GM21723 (cell line): ENCODE results near the gene ANP32A.
A peak's percentile ranks its signal among the peaks of the same experiment; 100 is the strongest.

Source experiments
- ATAC-seq: cut with Tn5 transposase; IDR thresholded peaks from one replicate; pipeline ENCODE4 v1.9.1; 2021; ENCODE audit warnings: mild to moderate bottlenecking, moderate library complexity; ENCODE audit not compliant: unreplicated experiment

Gene ANP32A

DNA sequence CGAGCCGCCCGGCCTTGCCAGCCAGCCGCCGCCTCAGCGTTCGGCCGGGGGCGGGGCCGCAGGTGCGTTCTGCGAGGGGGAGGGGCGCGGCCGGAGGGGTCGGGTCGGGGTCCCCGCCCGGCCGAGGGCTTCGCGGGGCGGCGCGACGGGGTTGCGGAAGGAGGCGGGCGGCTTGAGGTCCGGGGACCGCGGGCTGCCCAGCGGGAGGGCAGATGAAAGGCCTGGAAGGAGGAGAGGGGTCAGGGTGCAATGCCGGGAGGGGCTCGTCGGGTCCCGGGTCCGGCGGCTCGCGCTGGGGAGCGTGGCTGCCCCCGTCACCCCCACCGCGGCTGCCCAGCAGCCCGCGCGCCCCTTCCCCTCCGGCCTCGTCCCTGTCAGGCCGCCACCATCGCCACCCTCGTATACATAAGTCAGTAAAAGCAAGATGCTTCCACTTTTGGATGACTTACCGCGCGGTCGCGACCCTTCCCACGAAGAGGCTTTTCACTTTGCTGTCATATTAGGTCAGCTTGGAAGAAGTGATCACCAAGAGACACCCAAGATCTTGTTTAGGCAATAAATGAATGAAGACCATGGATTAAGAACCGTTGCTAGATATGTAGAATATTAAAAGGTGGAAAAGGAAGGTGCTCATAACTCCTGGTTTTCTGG lies 620 bp upstream of the ANP32A start:
- peak; percentile 21 for ATAC-seq

DNA sequence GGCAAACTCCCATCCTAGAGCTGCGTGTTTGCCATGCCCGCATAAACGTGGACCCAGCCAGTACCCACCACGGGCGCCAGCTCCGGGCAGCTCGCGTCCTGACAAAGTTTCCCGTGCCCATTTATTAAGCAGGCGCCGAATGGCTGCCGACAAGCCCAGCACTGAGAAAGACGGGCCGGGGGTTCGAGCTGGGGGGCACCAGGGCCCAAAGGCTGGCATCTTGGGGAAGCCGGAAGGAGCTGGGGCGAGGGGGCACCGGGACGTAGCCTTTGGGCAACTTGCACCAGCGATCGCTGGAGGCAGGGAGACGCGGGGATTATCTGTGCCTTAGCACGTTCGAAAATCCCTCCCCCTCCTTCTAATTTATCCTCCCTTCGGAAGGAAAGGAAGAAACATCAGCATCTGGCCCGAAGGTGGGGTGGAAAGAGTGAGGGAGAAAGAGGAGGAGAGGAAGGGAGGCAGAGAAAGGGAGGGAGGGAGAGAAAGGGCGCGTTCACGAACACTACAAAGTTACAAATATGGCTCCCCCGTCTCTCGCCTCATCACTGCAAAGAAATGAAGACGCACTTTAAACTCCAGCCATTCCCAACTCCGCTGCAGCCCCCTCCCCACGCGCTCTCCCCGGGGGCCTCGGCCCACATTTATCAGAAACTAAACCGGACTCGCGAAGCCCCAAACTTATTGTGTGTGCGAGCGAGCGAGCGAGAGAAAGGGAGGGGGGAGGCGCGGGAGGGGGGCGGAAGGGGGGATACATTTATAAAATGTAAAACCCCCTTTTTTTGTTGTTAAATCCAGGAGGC lies 1.0 kb downstream of the ANP32A start:
- ATAC-seq: no peak

DNA sequence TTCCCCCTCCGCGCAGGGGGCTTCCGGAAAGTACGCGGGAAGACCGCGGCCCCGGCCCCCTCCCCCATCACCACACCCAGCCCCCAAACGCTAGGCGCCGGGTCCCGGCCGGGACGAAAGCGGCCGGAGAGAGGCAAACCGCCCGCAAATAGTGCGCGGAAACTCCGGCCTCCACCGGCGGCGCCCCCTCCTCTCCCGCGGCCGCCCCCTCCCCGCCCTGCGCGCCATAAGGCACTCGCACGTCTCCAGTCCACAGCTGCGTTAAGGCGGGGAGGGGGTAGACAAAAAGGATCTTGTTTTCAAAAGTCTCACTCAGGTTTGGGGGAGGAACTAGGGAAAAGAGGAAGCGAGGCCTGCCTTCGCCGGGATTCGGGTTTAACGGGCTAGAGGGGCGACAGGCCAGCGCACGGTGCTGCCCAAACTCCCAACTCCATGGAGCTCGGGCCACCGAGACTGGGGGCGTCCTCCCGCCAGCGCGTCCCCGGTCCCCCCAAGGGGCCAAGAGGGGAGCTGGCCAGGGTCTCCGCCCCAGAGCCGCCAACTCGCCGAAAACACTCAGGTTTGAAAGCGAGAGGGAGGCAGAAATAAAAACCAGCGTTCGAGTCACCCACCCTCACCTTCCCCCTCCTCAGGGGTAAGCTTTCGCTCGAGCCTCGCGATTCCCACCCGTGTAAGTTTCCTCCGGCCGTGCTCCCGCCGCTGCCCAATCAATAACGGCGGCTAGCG lies 1.8 kb downstream of the ANP32A start:
- ATAC-seq: no peak

DNA sequence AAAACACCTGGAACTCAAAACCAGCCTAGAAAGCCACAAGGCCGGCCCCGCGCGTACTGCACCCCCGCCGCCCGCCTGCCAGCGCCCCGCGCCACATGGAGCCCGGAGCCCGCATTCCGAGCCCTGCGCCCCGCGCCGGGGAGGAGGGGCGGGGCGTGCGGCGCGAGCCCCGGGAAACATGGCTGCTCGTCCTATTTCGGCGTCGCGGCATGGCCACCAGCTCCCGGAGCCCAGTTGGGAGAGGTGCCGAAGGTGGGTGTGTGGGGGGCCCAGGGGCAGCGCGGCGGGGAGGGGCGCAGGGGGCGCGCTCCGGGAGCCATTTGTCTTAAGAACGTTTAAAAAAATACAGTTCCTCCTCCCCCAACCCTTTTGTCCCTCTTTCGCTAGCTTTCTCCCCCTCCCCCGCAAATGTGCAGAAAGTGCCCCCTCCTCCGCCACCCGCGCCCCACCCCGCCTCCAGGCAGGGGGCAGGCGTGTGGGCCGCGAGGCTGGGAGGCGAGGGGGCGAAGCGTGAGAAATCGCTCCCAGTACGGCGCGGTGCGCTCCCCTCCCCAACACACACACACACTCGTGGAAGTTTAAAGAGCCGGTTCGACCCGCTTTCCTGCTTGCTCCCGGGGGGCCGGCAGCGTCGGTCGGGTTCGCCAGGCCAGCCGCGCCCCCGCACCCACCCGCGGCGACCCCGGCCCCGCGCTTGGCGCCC lies 2.5 kb downstream of the ANP32A start:
- no peak for ATAC-seq

DNA sequence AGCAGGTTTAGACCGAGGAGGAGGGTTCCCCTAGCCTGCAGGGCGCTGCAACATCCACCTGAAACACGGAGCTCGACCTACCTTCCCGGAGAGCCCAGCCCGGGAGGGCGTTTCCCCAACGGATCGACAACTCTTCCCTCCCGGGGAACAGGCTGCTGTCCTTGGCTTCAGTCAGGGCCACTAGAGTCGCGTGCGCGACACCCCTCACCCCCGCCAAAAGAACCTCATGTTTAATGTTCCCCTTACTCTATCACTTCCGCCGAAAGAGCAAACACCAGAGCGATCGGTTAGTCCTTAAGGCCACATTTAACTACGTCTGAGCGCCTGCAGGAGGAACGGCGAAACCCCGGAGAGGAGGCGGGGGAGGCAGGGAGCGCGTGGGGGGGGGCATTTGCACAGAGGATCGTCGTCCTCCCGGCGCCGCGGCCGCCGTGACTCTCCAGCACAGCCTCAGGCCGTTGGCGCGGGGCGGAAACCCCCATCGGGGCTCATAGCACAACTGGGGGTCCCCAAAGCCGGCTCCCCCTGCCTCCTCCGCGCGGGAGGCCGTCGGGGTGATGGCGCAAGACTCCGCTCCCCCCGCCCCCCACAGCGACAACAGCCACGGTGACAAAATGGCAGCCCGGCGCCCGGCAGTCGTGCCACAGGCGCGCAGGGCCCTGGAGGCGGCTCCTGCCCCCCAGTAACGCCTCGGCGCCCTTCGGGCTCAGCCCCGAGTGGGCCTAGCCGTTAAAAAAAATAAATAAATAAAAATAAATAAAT lies 3.2 kb downstream of the ANP32A start:
- no peak for ATAC-seq

DNA sequence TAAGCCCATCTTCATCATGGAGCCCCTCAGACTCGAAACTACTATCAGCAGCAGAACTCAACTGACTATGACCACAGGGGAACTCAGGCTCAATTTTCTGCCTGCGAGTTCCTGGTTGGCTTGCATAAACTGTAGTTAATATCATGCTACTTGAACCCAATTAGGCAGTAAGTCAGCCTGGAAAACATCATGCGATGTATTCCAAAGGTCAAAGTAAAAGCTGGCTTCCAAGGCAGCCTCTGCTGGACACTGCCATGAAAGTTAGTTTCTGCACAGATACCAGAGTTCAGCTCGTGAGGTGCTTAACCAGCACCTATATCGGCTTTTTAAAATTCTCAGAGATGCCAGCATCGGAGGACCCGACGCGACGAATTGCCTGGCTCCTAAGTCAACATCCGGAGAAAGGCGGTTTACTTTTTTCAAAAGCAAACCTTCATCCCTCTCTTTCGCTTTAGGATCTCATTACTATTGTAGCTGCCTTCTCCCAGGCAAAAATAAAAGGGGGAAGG lies 3.8 kb downstream of the ANP32A start:
- ATAC-seq: no peak

DNA sequence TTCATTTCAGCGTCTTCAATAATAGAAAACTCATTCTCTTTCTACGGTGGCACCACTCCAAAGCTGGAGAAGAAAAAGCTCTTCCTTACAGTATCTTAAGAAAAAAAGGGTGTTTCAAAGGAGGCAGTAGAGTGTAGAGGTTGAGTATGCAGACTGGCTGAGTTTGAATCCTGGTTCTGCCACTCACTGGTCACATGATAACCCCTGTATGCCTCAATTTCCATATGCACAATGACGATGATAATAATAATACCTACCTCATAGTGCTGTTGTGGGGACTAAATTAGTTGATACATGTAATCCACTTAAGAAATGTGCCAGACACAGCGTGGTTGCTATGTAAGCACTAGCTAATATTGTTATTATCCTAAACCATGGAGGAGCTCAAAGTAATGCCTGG lies 4.5 kb downstream of the ANP32A start:
- no peak for ATAC-seq

DNA sequence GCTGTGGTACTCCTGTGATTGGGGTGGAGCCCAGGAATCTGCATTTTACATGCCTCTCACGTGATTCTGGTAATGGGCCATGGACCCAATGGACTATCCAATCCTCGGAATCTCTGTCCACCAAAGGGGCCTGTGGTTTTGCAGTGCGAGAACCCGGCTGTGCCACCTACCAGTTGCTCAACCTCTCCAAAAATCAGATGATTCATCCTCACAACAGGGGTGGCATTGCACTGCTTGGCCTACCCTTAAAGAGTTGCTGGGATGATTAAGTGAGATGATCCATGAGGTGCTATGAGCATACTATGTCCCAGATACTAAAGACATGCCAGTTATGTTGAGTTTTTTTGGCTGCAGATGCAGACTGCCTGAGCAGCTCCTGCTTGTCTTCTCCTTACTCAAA lies 5.1 kb downstream of the ANP32A start:
- no peak for ATAC-seq

DNA sequence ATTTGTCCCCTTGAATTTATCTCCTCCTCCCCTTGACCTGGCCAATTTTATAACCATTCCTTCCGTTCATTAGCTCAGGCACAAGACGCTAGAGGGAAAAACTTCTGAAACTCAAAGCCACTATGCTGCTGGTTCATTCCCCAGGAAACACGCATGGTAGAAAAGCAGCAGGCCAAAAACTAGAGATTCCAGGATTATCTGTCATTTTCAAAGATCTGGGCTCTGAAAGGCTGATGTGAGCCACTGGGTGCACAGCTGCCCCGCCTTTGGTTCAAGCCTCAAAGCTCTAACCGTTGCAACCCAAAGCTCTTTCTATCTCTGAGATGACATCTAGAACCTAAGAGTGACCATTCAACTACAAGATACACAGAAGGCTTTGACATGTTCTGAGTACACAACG lies 6.1 kb downstream of the ANP32A start:
- ATAC-seq: no peak

DNA sequence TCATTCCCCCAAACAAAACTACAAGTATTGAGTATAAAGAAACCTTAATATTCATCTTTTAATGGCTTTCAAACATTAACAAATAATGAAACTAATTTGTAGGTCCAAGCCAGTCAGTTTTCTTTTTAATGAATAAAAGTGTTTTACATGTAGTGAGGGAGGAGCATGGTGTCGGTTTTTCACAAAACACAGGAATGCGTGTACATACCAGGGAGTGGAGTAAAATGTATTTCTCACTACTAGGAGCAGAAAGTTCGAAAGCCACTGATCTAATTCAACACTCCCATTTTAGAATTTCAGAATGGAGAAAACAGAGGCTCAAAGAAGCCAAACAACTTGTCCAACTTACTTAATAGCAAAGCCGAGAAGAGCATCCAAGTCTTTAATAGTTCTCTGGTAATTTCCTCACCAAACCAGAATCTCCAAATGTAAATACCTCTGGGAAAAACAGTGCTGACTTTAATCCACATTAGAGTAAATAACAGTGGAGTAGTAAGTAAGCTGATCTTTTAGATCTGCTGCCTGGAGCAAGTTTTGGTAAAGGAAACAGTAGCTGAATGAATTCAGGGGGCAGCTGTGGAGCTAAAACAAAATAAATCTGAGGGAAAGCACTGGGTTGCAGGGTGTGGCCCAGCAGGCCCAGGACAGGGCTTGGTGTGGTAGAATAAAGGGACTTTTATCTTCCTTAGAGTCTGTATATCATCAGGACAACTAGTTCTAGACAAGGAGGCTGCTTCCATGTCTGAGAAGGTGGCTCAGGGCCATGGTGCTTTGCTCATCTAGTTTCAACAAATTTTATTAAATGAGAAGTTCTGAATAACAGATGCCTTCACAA lies 7.9 kb downstream of the ANP32A start:
- no peak for ATAC-seq

DNA sequence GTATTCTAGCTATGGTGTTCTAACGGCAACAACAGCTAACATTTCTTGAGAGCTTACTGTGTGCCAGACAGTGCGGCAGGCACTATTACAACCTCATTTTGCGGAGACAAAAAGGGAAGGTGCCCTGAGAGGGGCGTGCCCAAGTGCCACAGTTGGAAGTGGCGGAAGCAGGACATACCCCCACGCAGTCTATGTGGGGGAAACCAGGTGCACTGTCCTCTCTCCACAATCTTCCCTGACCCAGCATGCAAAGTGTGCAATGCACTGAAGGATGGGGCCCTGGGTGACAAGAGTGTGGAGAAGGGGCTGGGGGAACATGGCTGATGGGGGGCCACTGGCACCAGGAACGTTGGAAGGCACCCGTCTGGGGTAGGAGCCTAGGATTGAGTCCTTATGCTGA lies 8.6 kb downstream of the ANP32A start:
- ATAC-seq: no peak

DNA sequence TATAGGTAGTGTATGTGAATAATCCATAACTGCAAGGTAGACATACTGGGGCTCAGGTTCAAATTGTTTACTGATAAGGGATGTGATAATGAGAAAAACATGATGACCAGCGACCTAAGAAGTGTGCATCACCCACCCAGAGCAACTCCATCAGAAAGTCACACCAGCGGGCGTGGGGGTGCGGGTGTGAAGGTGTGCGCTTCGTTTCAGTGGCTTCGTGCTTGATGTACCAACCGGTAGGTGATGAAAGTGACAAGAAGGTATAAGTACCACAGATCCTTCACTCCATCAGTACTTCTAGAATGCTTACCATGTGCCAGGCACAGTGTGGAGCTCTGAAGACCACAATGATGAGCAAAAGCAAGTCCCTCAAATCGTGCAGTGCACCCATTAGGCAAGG lies 11.2 kb downstream of the ANP32A start:
- ATAC-seq: no peak

DNA sequence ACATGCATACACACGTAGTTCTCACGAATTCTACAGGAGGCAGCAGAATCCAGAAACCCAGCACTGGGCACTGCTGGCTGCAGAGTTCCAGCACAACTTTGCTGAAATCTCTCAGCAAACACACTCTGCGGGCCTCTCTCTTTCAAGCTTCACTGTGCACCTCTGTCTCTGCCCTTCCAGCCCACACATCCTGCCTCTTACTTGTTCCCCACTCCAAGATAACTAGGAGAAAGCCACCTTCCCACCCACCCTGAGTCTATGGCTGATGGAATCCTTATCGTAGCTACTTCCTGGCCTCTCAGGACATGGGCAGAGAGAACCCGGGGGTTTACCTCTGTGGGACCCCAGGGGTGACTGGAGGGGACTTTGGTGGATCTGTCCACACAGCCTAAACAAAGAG lies 11.9 kb downstream of the ANP32A start:
- no peak for ATAC-seq

DNA sequence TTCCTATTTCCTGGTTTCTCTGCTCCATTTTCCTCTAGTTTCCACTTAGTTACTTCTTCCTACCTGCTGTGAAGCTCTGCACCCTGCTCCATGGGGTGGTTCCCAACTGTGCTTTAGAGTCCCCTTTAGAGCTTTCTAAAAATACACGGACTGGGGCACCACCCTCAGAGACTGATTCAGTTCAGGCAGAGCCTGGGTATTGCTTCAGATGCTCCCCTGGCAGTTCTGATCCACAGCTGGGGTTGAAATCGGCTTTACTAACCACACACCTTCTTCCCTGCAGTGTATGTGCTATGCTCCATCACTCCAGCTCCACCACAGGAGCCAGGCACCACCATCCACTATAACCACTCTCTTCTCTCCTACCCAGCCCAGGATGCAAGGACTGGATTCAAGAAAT lies 12.6 kb downstream of the ANP32A start:
- ATAC-seq: no peak

DNA sequence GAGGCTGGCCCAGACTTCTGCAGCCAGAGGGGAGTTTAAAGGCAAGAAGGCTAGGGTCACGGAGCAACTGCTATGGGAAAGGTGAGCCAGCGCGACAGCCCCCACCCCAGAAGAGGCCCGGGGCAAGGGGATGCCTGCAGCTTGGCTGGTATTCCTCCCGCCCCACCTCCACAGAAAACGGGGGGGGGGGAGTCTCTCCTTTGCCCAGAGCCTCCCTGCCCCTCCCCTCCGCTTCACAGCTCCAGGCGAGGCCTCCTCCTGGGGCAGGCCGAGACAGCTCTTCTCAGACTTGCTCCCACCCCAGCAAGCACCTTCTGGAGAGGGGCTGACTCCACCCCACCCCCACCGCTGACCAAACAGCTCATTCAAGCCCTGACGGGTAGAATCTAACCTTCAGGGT lies 13.4 kb downstream of the ANP32A start:
- no peak for ATAC-seq

DNA sequence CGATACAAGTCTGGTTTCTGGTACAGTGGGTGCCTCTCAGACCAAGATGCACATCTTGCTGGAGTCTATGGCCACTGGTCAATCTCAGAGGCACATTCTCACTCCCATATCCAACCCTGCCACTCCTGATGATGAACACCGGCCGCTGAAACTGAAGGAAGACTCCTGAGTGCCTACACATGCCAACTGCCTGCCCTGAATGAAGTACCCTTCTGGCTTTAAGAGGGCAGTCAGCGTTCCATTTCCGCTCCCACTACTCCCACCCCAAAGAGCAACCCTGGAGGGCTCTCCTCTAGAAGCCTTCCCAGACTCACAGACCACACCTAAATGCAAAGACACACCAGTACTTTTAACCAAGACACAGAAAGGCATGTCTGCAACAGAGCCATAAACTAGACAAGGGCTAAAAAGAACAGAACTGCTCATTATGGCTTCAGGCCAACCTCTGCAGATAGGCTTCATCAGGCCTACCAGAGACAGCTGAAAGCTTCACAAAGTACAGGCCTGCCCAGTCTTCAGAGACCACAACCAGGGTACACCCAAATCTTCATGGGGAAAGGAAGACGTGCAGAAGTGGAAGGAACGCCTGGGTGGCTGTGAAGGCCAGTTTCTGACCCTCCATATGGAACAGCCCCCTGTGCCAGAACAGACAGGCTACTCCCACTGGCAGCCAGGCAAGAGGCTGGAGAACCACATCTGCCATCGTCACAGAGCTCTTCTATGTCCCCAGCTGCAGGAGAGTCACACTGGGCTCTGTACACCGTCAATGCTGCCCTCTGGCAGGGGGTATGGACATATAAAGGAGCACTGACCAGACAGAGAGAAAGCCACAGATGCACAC lies 14.3 kb downstream of the ANP32A start:
- no peak for ATAC-seq

DNA sequence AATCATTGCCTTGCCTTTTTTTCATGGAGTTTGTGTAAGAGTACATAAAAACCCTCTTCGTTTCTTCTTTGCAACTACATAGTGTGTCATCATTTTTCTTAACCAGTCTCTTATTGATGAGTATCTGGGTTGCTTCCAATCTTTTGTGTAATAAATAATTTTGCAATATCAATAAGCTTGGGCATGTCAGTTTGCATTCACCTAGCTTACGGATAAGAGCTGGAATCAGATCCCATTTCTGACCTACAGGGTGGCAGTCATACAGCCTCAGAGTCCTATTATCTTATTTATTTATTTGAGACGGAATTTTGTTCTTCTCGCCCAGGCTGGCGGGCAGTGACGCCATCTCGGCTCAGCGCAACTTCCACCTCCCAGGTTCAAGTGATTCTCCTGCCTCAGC lies 18.3 kb downstream of the ANP32A start:
- ATAC-seq: no peak

DNA sequence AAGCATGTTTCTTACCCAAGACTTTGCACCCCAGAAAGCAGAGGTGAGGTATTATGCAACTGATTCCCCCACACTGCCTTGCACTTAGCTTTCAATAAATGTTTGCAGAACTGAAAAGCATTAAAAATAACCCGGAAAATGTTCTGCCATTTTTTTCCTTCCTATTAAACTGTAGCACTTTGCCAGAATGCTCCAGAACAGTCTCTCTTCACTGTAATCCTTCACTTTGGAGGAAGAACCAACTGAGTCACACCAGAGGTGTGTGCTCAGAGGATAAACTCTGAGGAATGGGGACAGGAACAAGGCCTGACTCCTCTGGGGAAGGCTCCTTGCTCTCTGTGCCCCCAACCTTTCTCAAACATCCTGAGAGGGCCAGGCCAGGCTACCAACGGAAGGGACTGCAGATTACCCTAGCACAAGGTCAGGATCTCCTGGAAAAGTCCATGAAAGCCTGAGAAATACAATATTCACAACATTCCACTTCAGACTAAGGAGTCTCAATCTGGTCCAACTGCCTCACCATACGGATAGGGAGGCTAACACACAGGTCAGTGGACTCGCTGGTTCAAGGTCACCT lies 19.0 kb downstream of the ANP32A start:
- ATAC-seq: no peak
